SK-N-SH (cell line): ENCODE measurements around the gene TMTC2. TPM values are rescaled to one million over a fixed set of nuclear protein-coding genes. Genes with fewer than 3 reads are reported as not detected.

Experiments
- CTCF ChIA-PET: fragments of 300-600, 350-600 bp; formaldehyde crosslinking; extraction: SDS; loops from one replicate; lab custom pipeline; 2021; lab: Yijun Ruan, JAX
- POLR2A ChIA-PET: fragments of 350-600 bp; sonication (Branson Sonifier 250); formaldehyde crosslinking; extraction: SDS; loops from one replicate; lab custom pipeline; 2020; ENCODE audit warnings: antibody characterized with exemption, inconsistent platforms; lab: Yijun Ruan, JAX
- DNase-seq: peaks from one replicate; pipeline ENCODE4 v3.0.0; 2012
- H2AFZ ChIP-seq: fragments of 200-600 bp; sonication (generic); 2 replicates; pipeline ENCODE4 v1.8.1; 2016; ENCODE audit warnings: antibody characterized with exemption, mild to moderate bottlenecking, low read depth
- H3F3A ChIP-seq: fragments of 200-600 bp; sonication (generic); replicated peaks from 2 replicates; pipeline ENCODE3; 2016; ENCODE audit warnings: antibody characterized with exemption, mild to moderate bottlenecking; ENCODE audit not compliant: insufficient read depth
- H3K27ac ChIP-seq, 2 experiments: fragments of 200-500 bp in 1 of 2; fragments of 200-600 bp in 1 of 2; sonication (Bioruptor generic) in 1 of 2; sonication (generic), shearing (Covaris generic) in 1 of 2; 2 replicates each; pipeline versions ENCODE4 v1.5.1 to v1.6.1; 2014 to 2016; ENCODE audit warnings: low read depth in 2 of 2, inconsistent platforms in 1 of 2, low read length in 1 of 2, mild to moderate bottlenecking in 1 of 2, mixed read lengths in 1 of 2
- H3K27me3 ChIP-seq: fragments of 200-600 bp; sonication (generic), shearing (Covaris generic); 2 replicates; pipeline ENCODE4 v1.6.1; 2016; ENCODE audit warnings: mixed run types; ENCODE audit not compliant: insufficient read depth
- H3K36me3 ChIP-seq, 2 experiments: fragments of 200-500 bp in 1 of 2; fragments of 200-600 bp in 1 of 2; sonication (Bioruptor generic) in 1 of 2; sonication (generic) in 1 of 2; replicated peaks in 1 of 2; 2 replicates each; pipeline versions ENCODE3 to v1.5.1; 2014 to 2016; ENCODE audit warnings: low read length in 1 of 2, mild to moderate bottlenecking in 1 of 2; ENCODE audit not compliant: insufficient read depth in 2 of 2, control insufficient read depth in 1 of 2
- H3K4me1 ChIP-seq, 2 experiments: fragments of 200-500 bp in 1 of 2; fragments of 200-600 bp in 1 of 2; sonication (Bioruptor generic) in 1 of 2; sonication (generic), shearing (Covaris generic) in 1 of 2; 2 replicates each; pipeline versions ENCODE4 v1.5.1 to v1.6.1; 2014 to 2016; ENCODE audit warnings: low read depth in 1 of 2, low read length in 1 of 2, mixed run types in 1 of 2; ENCODE audit not compliant: insufficient read depth in 2 of 2, control insufficient read depth in 1 of 2
- H3K4me2 ChIP-seq: fragments of 200-600 bp; sonication (generic), shearing (Covaris generic); 2 replicates; pipeline ENCODE4 v1.6.1; 2017; ENCODE audit warnings: mixed run types
- H3K4me3 ChIP-seq, 2 experiments: fragments of 200-500 bp in 1 of 2; fragments of 200-600 bp in 1 of 2; sonication (Bioruptor generic) in 1 of 2; sonication (generic), shearing (Covaris generic) in 1 of 2; 2 replicates each; pipeline versions ENCODE4 v1.5.1 to v1.8.1; 2014 to 2016; ENCODE audit warnings: low read depth in 2 of 2, inconsistent platforms in 1 of 2, low read length in 1 of 2, mild to moderate bottlenecking in 1 of 2, mixed read lengths in 1 of 2, moderate library complexity in 1 of 2
- H3K79me2 ChIP-seq: fragments of 200-600 bp; sonication (generic); 2 replicates; pipeline ENCODE4 v1.8.1; 2017; ENCODE audit warnings: mild to moderate bottlenecking; ENCODE audit not compliant: insufficient read depth
- H3K9ac ChIP-seq: fragments of 200-600 bp; sonication (generic); 2 replicates; pipeline ENCODE4 v1.6.1; 2017; ENCODE audit warnings: mixed run types
- H3K9me2 ChIP-seq: fragments of 200-600 bp; sonication (generic); 2 replicates; pipeline ENCODE4 v1.6.1; 2017; ENCODE audit warnings: mixed run types
- H3K9me3 ChIP-seq: fragments of 200-600 bp; sonication (generic); 2 replicates; pipeline ENCODE4 v1.6.1; 2017; ENCODE audit warnings: mixed run types, mild to moderate bottlenecking, moderate library complexity
- H4K20me1 ChIP-seq: fragments of 200-600 bp; sonication (generic); 2 replicates; pipeline ENCODE4 v1.6.1; 2017; ENCODE audit warnings: mild to moderate bottlenecking, mixed run types; ENCODE audit not compliant: insufficient read depth
- CTCF ChIP-seq: fragments of 200-600 bp; sonication (generic); IDR thresholded peaks from 2 replicates; pipeline ENCODE4 v1.6.1; 2017; ENCODE audit warnings: antibody characterized with exemption, mild to moderate bottlenecking, moderate library complexity
- ELF1 ChIP-seq: IDR thresholded peaks from 2 replicates; pipeline ENCODE4 v1.4.0; 2012
- EP300 ChIP-seq, 2 experiments: IDR thresholded peaks; 2 replicates each; pipeline versions ENCODE4 v1.4.0 to v1.6.1; 2012; ENCODE audit warnings: borderline replicate concordance in 1 of 2, low read depth in 1 of 2, low read length in 1 of 2
- EZH2phosphoT487 ChIP-seq: fragments of 200-600 bp; sonication (generic); IDR thresholded peaks from 2 replicates; pipeline ENCODE4 v1.6.1; 2017; ENCODE audit warnings: low read depth, mixed run types, mild to moderate bottlenecking, antibody characterized with exemption, moderate library complexity, borderline replicate concordance
- FOXJ3 ChIP-seq: sonication (generic); formaldehyde crosslinking; IDR thresholded peaks from 2 replicates; pipeline ENCODE4 v1.5.1; 2020; ENCODE audit warnings: mild to moderate bottlenecking, missing genetic modification reagents
- FOXM1 ChIP-seq: IDR thresholded peaks from 2 replicates; pipeline ENCODE4 v1.4.0; 2012; ENCODE audit warnings: low read depth, mild to moderate bottlenecking
- GATA2 ChIP-seq: sonication (generic); formaldehyde crosslinking; IDR thresholded peaks from 2 replicates; pipeline ENCODE4 v1.5.0; 2020; ENCODE audit warnings: mild to moderate bottlenecking, missing genetic modification reagents
- IRF3 ChIP-seq: fragments of 150-350 bp; IDR thresholded peaks from 2 replicates; pipeline ENCODE4 v1.6.1; 2016; ENCODE audit warnings: mild to moderate bottlenecking, low read depth, low read length
- JUND ChIP-seq: IDR thresholded peaks from 2 replicates; pipeline ENCODE4 v1.4.0; 2012
- MAX ChIP-seq: IDR thresholded peaks from 2 replicates; pipeline ENCODE4 v1.4.0; 2012; ENCODE audit warnings: low read depth
- MXI1 ChIP-seq: IDR thresholded peaks from 2 replicates; pipeline ENCODE4 v1.6.1; 2012; ENCODE audit warnings: mild to moderate bottlenecking, low read depth, low read length, improper control_type of control experiment
- NRF1 ChIP-seq: IDR thresholded peaks from 2 replicates; pipeline ENCODE4 v1.6.1; 2012; ENCODE audit warnings: low read depth, mild to moderate bottlenecking, low read length
- POLR2AphosphoS5 ChIP-seq: IDR thresholded peaks from 2 replicates; pipeline ENCODE4 v1.6.1; 2012; ENCODE audit warnings: low read depth, low read length
- RAD21 ChIP-seq: IDR thresholded peaks from 2 replicates; pipeline ENCODE4 v1.6.1; 2012; ENCODE audit warnings: mild to moderate bottlenecking, low read length
- REST ChIP-seq: IDR thresholded peaks from 2 replicates; pipeline ENCODE4 v1.6.1; 2012; ENCODE audit warnings: mild to moderate bottlenecking, low read depth, low read length, moderate library complexity
- RFX5 ChIP-seq: IDR thresholded peaks from 2 replicates; pipeline ENCODE4 v1.6.1; 2012; ENCODE audit warnings: mild to moderate bottlenecking, improper control_type of control experiment, low read length
- TCF12 ChIP-seq: IDR thresholded peaks from 2 replicates; pipeline ENCODE4 v1.4.0; 2012
- TEAD4 ChIP-seq: IDR thresholded peaks from 2 replicates; pipeline ENCODE4 v1.4.0; 2012; ENCODE audit warnings: mild to moderate bottlenecking, borderline replicate concordance; ENCODE audit not compliant: insufficient read depth
- USF1 ChIP-seq: IDR thresholded peaks from 2 replicates; pipeline ENCODE4 v1.4.0; 2012; ENCODE audit warnings: low read depth, borderline replicate concordance
- WGBS: methylation state at CpG from one replicate; pipeline ENCODE4 v1.1.6; 2017; ENCODE audit warnings: low lambda C conversion rate; 5-methylcytosine and 5-hydroxymethylcytosine counted together
- polyA plus RNA-seq, 3 experiments: library from polyadenylated mRNA; depleted of rRNA; stranded (reverse); fragments of >200 nt; gene quantifications; 2 replicates each; pipeline ENCODE4 v1.2.3, GENCODE V29; 2012

Gene TMTC2
- polyA plus RNA-seq, 1 of the 3 experiments (the other 2 are of a cell fraction): 4.1 TPM

- no peak for TF ChIP-seq USF1
- TF ChIP-seq POLR2AphosphoS5: no peak
- no peak for TF ChIP-seq MXI1
Measured at GRCh38 chr12:83172441-83172840, 485.7 kb downstream of the TMTC2 start (continued).

DNA sequence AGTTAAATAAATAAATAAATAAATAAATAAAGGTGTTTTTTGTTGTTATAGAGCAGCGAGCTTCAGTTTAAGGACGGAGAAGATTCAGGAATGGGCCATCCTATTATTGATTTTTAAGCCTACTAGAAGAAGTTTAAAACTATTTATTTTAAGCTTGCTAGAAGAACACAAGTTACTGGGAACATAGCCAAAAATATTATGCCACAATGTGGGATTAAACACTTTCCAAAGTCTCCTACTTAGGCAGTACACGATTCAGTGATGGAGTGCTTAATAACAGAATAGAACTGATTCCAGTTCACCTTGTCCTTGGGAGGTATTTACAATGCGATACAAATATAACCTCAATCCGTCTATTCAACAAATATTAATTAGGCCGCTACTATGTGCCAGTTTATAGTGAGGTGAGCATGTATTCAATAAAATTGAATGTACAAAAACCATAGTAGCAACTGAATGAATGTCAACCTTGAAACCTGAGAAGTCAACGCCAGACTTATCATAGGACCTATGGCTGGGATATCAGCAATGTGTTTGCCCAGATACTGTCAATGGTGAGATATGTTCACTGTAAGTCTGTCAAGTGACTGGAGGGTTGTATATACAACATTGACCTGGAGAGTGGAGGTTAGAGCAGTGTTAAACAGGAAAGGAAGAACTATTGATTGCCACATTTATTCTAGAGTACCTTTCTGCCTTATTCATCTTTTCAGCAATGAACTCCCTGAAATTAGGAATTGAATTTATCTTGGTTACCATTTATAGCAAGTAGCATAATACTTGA lies 486.4 kb downstream of the TMTC2 start:
- no peak overlapping the region for H3K9ac ChIP-seq
- no peak overlapping the region for H3K4me3 ChIP-seq
- no peaks in the 10 kb centered on the region for H3K9me2 ChIP-seq
- H3K36me3 ChIP-seq: no peaks in the 10 kb centered on the region
- ChIA-PET CTCF (no interaction called here), POLR2A (no interaction called here)
- H3K4me2 ChIP-seq: no peak overlapping the region
- no peaks in the 10 kb centered on the region for H3K9me3 ChIP-seq
- no peaks in the 10 kb centered on the region for H3K79me2 ChIP-seq
- no peaks in the 10 kb centered on the region for H3K4me1 ChIP-seq
- no peaks in the 10 kb centered on the region for H3F3A ChIP-seq
- 82% methylated on average over 7 of the region's 7 CpGs for WGBS
- H3K27me3 ChIP-seq: no peaks in the 10 kb centered on the region
- no peaks in the 10 kb centered on the region for H4K20me1 ChIP-seq
- DNase-seq: no peak
- H2AFZ ChIP-seq: no peak overlapping the region
- no peak for TF ChIP-seq NRF1
- no peak for TF ChIP-seq JUND
- TF ChIP-seq TEAD4: no peak
- no peak for TF ChIP-seq TCF12
- TF ChIP-seq, all 33 proteins: peak for 0
- H3K27ac ChIP-seq: no peak overlapping the region

DNA sequence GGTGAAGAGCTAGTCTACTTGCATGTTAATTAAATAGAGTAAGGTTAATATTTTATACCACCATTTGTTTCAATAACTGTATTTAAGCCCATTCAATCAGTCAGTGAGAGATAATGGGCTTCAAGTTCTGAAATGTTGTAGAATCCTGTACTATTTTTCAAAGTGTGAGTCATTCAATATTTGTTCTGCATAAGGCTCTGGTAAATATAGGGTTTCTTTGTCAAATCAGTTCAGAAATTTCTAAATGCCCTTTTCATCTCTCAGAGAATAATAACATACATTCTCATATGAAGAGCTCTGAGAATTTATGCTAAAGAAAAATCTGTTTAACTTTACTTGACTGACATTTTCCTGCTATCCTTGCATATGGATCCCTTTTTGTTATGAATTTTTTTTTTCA lies 493.3 kb downstream of the TMTC2 start:
- no peaks in the 10 kb centered on the region for H3K79me2 ChIP-seq
- CTCF ChIA-PET: no interaction called here
- no peak for DNase-seq
- TF ChIP-seq REST (no peak), IRF3 (no peak), EZH2phosphoT487 (no peak), MXI1 (no peak), CTCF (no peak), ELF1 (no peak), GATA2 (CRISPR knock-in tag) (no peak), EP300 (IDR thresholded peaks at IDR 0.05; ENCODE audit: borderline replicate concordance in 1 of 2, low read depth in 1 of 2, low read length in 1 of 2) (no peak), FOXJ3 (CRISPR knock-in tag) (no peak), FOXM1 (no peak), RFX5 (no peak), MAX (no peak), POLR2AphosphoS5 (no peak), RAD21 (no peak)

More for the DNA sequence above, 493.3 kb downstream of the TMTC2 start:
- POLR2A ChIA-PET: no interaction called here
- Histone ChIP-seq H3K4me1 (no peaks in the 10 kb centered on the region), H3K27me3 (no peaks in the 10 kb centered on the region), H3K9me2 (no peaks in the 10 kb centered on the region), H3F3A (no peaks in the 10 kb centered on the region), H3K9me3 (no peaks in the 10 kb centered on the region), H3K36me3 (no peaks in the 10 kb centered on the region), H3K4me2 (no peak overlapping the region), H4K20me1 (no peaks in the 10 kb centered on the region), H3K27ac (no peak overlapping the region), H3K4me3 (no peak overlapping the region), H2AFZ (no peak overlapping the region), H3K9ac (no peak overlapping the region)
